ENCODE measurements around the gene MSLN.

Gene MSLN

DNA sequence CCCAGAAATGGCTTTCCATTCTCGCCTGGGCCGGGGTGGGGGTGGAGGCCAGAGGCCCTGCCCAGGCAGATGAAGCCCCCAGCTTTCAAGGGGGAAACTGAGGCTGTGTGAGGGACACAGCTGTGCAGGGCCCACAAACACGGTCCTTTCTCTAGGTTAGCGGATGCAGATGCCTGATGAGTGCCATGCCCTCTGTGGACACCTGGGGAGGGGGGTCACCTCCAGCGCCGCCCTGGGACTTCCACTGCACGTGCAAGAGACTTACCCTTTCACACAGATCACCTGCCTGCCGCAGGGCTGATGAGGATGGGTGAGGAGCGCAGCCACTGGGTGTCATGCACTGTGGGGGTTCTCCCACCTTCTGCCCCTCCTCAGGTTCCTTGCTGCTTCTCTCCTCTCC lies 42.1 kb upstream of the MSLN start:
- Histone ChIP-seq H3K4me1 (ENCODE audit: insufficient read depth, low read length) (peaks cover 3% of the 10 kb centered on the region; the same call in 1 of the 2 replicates), H3K9ac (ENCODE audit: low read depth, low read length) (no peak overlapping the region)

DNA sequence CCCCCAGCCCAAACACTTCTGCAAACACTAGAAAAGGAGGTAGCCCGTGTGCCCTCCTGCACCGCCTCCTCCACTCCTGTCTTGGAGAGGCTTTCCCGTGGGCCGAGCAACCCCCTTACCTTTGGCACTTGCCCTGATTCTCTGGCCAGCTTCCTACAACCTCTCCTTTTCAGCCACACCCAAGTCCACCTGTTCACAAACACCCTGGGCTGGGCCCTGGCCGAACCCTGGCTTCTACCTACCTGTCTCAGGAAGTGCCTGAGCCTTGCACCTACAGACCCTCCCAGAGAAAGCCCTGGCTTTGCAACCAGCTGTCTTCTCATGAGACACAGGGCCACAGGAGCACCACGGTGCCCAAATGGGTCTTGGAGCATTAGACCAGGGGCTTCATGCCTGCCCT lies 41.6 kb upstream of the MSLN start:
- H3K36me3 ChIP-seq (ENCODE audit: insufficient read depth, low read depth, low read length), result no peaks in the 10 kb centered on the region
- H3K27ac ChIP-seq (ENCODE audit: low read length), result no peak overlapping the region
- no peaks in the 10 kb centered on the region for H3K9me3 ChIP-seq (ENCODE audit: insufficient read depth, low read depth, low read length)
- peaks cover 53% of the 10 kb centered on the region for H3K27me3 ChIP-seq (ENCODE audit: insufficient read depth, low read length)
- peaks cover 3% of the 10 kb centered on the region; the same call in 1 of the 2 replicates for H3K4me1 ChIP-seq (ENCODE audit: insufficient read depth, low read length)
- H3K4me3 ChIP-seq (ENCODE audit: low read length), result no peak overlapping the region
- no peak overlapping the region for H3K9ac ChIP-seq (ENCODE audit: low read depth, low read length)

More for the DNA sequence above, 42.1 kb upstream of the MSLN start:
- H3K36me3 ChIP-seq (ENCODE audit: insufficient read depth, low read depth, low read length), result no peaks in the 10 kb centered on the region
- H3K27ac ChIP-seq (ENCODE audit: low read length), result no peak overlapping the region
- H3K9me3 ChIP-seq (ENCODE audit: insufficient read depth, low read depth, low read length), result no peaks in the 10 kb centered on the region
- H3K4me3 ChIP-seq (ENCODE audit: low read length), result no peak overlapping the region
- H3K27me3 ChIP-seq (ENCODE audit: insufficient read depth, low read length), result peaks cover 58% of the 10 kb centered on the region

DNA sequence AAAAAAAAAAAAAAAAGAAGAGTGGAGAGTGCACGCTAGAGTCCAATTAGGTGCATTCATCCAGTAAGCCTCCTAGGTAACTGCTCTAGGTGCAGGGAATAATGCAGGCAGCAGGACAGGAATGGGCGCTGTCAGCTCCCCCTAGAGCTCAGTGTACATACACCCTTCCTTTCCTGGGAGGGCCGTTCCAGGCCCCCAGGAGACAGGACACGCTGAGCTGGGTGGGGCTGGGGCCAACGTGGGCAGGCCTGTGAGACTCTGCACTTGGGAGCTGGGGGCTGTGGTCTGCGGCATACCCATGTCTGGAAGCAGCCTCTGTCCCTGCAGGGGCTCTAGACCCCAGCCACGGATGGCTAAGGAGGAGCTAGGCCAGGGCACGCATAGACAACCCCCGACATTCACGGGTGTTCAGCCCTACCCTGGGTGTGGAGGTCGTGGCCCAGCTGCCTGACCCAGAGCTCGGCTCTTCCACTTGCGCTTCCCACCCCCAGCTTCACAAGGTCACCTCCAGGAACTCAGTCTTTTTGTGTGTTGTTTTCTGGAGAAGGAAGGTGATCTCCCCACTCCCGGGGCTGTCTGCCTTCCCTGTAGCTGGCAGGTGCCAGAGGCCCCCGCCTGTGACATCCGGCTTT lies 40.6 kb upstream of the MSLN start:
- Histone ChIP-seq H3K27ac (ENCODE audit: low read length) (no peak overlapping the region), H3K27me3 (ENCODE audit: insufficient read depth, low read length) (peaks cover 45% of the 10 kb centered on the region), H3K9ac (ENCODE audit: low read depth, low read length) (peak overlapping the region; percentile 83; the same call in 1 of the 2 replicates), H3K4me3 (ENCODE audit: low read length) (peak overlapping the region; percentile 81), H3K9me3 (ENCODE audit: insufficient read depth, low read depth, low read length) (no peaks in the 10 kb centered on the region), H3K36me3 (ENCODE audit: insufficient read depth, low read depth, low read length) (no peaks in the 10 kb centered on the region), H3K4me1 (ENCODE audit: insufficient read depth, low read length) (peaks cover 3% of the 10 kb centered on the region; the same call in 1 of the 2 replicates)

DNA sequence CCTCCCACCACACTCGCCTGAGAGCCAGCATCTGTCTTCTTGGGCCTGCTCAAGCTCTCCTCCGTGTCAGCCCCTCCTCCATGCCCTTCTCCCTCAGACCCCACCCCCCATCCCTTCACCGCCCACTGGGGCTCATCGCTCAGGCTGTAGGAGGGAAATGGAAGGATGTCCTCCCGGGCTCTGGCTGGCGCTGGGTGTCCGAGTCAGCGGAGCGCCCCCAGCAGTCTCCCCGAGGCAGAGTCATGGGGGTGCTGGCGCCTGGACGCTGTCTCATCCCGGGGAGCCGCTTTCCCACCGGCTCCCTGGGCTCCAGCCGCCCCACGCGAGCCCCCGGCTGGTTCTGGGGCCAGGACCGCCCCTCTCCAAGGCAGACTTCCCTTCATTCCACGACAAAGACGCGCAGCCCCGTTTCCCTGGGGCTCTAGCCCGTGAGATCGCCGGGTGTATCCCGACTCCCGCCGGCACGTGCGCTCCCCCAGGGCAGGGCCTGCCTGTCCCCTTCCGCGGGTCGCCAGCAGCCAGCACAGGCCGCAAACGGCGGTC lies 40.0 kb upstream of the MSLN start:
- H3K9ac ChIP-seq (ENCODE audit: low read depth, low read length), result peak overlapping the region; percentile 83; the same call in 1 of the 2 replicates
- H3K9me3 ChIP-seq (ENCODE audit: insufficient read depth, low read depth, low read length), result no peaks in the 10 kb centered on the region
- peak overlapping the region; percentile 81 for H3K4me3 ChIP-seq (ENCODE audit: low read length)
- peaks cover 47% of the 10 kb centered on the region for H3K27me3 ChIP-seq (ENCODE audit: insufficient read depth, low read length)
- H3K4me1 ChIP-seq (ENCODE audit: insufficient read depth, low read length), result peaks cover 3% of the 10 kb centered on the region; the same call in 1 of the 2 replicates
- no peaks in the 10 kb centered on the region for H3K36me3 ChIP-seq (ENCODE audit: insufficient read depth, low read depth, low read length)
- no peak overlapping the region for H3K27ac ChIP-seq (ENCODE audit: low read length)

DNA sequence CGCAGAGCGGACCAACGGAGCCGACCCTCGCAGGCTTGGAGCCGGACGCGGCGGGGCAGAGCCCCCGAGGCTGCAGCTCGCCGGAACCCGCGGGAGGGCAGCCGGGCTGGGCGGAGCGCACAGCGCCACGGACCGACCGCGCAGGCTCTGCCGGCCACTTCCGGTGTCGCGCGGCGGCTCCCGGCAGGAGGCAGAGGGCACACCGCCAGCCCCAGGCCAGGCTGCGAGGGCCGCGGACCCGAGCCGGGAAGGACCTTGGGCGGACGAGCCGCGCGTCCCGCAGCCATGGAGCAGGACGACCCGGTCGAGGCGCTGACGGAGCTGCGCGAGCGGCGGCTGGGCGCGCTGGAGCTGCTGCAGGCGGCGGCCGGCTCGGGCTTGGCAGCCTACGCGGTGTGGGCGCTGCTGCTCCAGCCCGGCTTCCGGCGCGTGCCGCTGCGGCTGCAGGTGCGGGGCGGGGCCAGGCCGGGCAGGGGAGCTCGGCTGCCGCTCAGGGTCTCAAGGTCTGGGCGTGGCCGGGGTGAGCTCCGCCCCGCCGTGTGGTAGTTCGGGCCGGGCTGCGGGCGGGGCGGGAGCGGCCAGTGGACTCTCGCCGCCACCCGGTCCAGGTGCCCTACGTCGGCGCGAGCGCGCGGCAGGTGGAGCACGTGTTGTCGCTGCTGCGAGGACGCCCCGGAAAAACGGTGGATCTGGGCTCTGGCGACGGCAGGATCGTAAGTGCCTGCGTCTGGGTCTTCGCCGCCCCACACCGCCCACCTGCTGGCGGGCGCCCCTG lies 39.4 kb upstream of the MSLN start, which contains the start of gene ANTKMT:
Gene ANTKMT, plus strand, starts transcription at position 157 of the 775 bp plus-strand sequence. Its CDS starts 129 bp downstream, at position 286.
- Histone ChIP-seq H3K27me3 (ENCODE audit: insufficient read depth, low read length) (peaks cover 47% of the 10 kb centered on the region), H3K9me3 (ENCODE audit: insufficient read depth, low read depth, low read length) (no peaks in the 10 kb centered on the region), H3K27ac (ENCODE audit: low read length) (no peak within 1 kb of the TSS), H3K36me3 (ENCODE audit: insufficient read depth, low read depth, low read length) (no peaks in the 10 kb centered on the region), H3K4me3 (ENCODE audit: low read length) (peak within 1 kb of the TSS; percentile 81), H3K4me1 (ENCODE audit: insufficient read depth, low read length) (no peaks in the 10 kb centered on the region; the same call in 1 of the 2 replicates), H3K9ac (ENCODE audit: low read depth, low read length) (peak within 1 kb of the TSS; percentile 83)

DNA sequence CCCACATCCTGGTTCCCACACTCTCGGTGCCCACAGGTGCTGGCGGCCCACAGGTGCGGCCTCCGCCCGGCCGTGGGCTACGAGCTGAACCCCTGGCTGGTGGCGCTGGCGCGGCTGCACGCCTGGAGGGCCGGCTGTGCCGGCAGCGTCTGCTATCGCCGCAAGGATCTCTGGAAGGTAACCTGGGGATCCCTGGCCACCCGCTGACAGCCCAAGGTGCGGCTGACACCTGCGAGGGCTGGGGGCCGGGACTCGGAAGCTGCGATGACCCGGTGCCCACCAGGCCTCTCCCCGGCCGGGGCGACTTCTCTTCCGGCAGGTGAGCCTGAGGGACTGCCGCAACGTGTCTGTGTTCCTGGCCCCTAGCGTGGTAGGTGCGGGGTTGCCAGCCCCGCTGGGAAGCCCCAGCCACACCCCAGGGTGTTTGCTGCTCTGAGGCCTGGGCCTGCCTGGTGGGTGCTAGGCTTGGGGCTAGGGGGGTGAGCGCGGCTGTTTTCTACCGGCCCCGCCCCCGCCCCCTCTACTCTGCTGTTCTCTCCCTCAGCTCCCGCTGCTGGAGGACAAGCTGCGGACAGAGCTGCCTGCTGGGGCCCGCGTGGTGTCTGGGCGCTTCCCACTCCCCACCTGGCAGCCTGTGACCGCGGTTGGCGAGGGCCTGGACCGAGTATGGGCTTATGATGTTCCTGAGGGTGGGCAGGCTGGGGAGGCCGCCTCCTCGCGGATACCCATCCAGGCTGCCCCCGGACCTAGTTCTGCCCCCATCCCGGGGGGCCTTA lies 38.6 kb upstream of the MSLN start:
- H3K4me3 ChIP-seq (ENCODE audit: low read length), result no peak overlapping the region; the same call in 1 of the 2 replicates
- no peaks in the 10 kb centered on the region for H3K4me1 ChIP-seq (ENCODE audit: insufficient read depth, low read length)
- no peaks in the 10 kb centered on the region for H3K9me3 ChIP-seq (ENCODE audit: insufficient read depth, low read depth, low read length)
- peaks cover 44% of the 10 kb centered on the region for H3K27me3 ChIP-seq (ENCODE audit: insufficient read depth, low read length)
- no peak overlapping the region for H3K27ac ChIP-seq (ENCODE audit: low read length)
- H3K36me3 ChIP-seq (ENCODE audit: insufficient read depth, low read depth, low read length), result no peaks in the 10 kb centered on the region
- no peak overlapping the region for H3K9ac ChIP-seq (ENCODE audit: low read depth, low read length)

DNA sequence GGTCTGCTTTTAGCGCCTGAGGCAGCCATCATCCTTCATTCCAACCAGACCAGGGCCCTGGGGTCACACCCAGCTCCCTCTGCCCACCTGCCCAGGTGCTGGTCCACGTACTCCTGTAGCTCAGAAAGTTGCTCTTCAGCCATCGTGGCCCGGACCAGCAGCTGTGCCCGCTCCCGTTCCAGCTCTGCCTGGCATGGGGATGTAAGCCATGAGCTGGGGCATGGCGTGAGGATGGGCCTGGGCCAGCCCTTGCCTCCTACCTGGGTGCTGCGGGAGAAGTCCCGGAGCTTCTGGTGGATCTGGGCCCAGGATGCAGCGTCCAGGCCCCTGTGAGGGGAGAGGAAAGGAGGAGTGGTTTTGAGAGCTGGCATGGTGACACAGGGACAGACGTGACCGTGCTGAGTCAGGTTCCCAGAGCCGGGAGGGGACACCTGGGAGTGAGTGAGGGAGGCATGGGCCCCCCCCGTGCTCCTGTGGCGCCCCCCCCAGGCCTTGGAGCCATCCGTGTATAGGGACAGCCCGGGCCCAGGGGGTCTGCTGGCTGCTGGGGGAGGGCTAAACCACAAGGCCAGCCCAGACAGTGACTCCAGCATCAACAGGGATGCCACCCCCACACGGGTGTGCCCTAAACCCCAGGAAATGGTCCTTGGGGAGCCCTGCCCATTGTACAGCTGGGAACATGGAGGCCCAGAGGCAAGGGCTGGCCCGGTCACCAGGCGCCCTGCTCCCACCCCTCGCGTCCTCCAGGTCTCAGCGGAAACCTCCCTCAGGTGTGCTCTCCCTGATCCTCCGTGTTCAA lies 37.5 kb upstream of the MSLN start:
- H3K4me3 ChIP-seq (ENCODE audit: low read length), result no peak overlapping the region
- H3K4me1 ChIP-seq (ENCODE audit: insufficient read depth, low read length), result no peaks in the 10 kb centered on the region
- H3K27me3 ChIP-seq (ENCODE audit: insufficient read depth, low read length), result peaks cover 42% of the 10 kb centered on the region
- H3K36me3 ChIP-seq (ENCODE audit: insufficient read depth, low read depth, low read length), result no peaks in the 10 kb centered on the region
- H3K9me3 ChIP-seq (ENCODE audit: insufficient read depth, low read depth, low read length), result no peaks in the 10 kb centered on the region
- H3K9ac ChIP-seq (ENCODE audit: low read depth, low read length), result no peak overlapping the region
- no peak overlapping the region for H3K27ac ChIP-seq (ENCODE audit: low read length)

DNA sequence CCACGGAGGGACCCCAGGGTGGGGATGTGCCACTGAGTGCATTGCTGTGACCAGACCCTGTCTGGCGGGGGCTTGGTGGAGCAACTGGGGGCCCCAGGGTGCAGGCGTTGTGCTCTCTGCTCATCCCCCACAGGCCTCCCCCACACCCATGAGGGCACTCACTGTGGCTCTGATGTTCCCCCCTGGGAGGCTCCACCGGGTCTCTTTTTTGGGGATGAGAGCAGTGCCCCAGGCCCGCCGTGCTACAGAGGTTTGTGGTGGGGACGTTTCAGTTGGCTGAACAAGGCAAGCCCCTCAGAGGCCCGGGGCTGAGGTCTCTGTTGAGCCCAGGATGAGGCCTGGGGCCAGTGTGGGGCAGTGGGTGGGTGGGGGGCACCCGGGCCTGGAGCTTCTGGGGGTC lies 36.8 kb upstream of the MSLN start:
- Histone ChIP-seq H3K4me3 (ENCODE audit: low read length) (no peak overlapping the region), H3K27ac (ENCODE audit: low read length) (no peak overlapping the region), H3K36me3 (ENCODE audit: insufficient read depth, low read depth, low read length) (no peaks in the 10 kb centered on the region), H3K9ac (ENCODE audit: low read depth, low read length) (no peak overlapping the region), H3K27me3 (ENCODE audit: insufficient read depth, low read length) (peaks cover 35% of the 10 kb centered on the region), H3K9me3 (ENCODE audit: insufficient read depth, low read depth, low read length) (no peaks in the 10 kb centered on the region), H3K4me1 (ENCODE audit: insufficient read depth, low read length) (no peaks in the 10 kb centered on the region)

DNA sequence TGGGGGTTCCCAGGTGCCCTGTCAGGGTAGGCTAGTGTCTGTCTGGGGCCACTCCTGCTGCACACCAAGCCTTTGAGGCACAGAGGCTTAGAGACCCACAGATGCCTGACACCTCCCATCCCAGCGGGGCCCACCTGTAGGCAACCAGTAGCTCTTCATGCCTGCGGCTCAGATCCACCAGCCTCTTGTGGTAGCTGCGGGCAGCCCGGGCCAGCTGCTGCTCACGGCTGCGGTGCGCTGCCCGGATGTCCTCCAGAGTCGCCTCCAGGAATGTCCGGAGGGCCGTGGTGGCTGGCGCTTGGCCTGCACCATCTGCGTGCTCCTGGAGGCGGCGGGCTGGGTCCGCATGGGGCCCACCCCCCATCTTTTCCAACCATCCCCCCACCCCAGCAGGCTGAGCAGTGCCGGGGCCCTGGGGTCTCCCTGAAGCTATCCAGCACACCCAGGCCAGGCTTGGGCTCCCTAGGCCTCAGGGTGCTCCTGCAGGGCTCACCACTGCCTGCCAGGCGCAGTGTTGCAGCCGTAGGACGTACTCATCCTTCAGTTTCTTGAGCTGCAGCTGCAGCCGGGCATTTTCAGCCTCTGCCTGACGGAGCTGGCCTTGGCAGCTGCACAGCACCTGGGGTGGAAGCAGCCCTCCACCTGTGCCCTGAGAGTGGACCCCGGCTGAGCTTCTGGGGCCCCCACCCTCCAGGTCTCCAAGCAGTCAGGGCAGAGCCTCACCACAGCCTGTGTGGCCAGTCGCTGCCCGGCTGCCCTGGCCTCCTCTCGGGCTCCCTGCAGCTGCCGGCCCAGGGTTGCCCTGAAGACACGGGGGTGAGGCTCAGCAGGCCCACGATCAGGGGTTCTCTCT lies 36.1 kb upstream of the MSLN start:
- Histone ChIP-seq H3K4me3 (ENCODE audit: low read length) (no peak overlapping the region), H3K36me3 (ENCODE audit: insufficient read depth, low read depth, low read length) (no peaks in the 10 kb centered on the region), H3K9ac (ENCODE audit: low read depth, low read length) (no peak overlapping the region), H3K27me3 (ENCODE audit: insufficient read depth, low read length) (peaks cover 28% of the 10 kb centered on the region), H3K27ac (ENCODE audit: low read length) (no peak overlapping the region), H3K4me1 (ENCODE audit: insufficient read depth, low read length) (no peaks in the 10 kb centered on the region), H3K9me3 (ENCODE audit: insufficient read depth, low read depth, low read length) (no peaks in the 10 kb centered on the region)

DNA sequence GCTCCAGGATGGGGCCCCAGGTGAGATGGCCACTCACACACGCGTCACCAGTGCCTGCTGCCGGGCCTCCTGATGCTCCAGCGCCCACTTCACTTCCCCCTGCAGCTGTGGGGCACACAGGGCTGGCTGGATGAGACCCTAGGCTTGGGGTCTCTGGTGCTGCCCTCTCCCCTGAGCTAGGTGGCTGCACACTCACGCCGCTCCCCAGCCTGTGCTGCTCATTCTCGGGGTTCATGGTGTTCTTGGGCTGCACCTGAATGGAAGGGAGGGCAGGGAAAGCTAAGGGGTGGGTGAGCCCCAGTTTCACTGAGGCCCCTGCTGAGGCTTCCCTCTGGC lies 35.5 kb upstream of the MSLN start:
- H3K9ac ChIP-seq (ENCODE audit: low read depth, low read length), result no peak overlapping the region
- H3K4me3 ChIP-seq (ENCODE audit: low read length), result no peak overlapping the region
- H3K27ac ChIP-seq (ENCODE audit: low read length), result no peak overlapping the region
- H3K4me1 ChIP-seq (ENCODE audit: insufficient read depth, low read length), result no peaks in the 10 kb centered on the region
- H3K9me3 ChIP-seq (ENCODE audit: insufficient read depth, low read depth, low read length), result no peaks in the 10 kb centered on the region
- H3K27me3 ChIP-seq (ENCODE audit: insufficient read depth, low read length), result peaks cover 25% of the 10 kb centered on the region
- no peaks in the 10 kb centered on the region for H3K36me3 ChIP-seq (ENCODE audit: insufficient read depth, low read depth, low read length)
